Measurements from ENCODE around the gene PDK4. TPM values are rescaled to one million over a fixed set of nuclear protein-coding genes. Genes with fewer than 3 reads are reported as not detected.
"Not testable (repeated sequence)": the region's sequence is repeated elsewhere in the genome, so short reads cannot be mapped to it uniquely, and the experiment has no call there.

PDK4 gene
- total RNA-seq, 4 donors from 2014 or later: 84.2 to 975 (median 104) TPM

DNA sequence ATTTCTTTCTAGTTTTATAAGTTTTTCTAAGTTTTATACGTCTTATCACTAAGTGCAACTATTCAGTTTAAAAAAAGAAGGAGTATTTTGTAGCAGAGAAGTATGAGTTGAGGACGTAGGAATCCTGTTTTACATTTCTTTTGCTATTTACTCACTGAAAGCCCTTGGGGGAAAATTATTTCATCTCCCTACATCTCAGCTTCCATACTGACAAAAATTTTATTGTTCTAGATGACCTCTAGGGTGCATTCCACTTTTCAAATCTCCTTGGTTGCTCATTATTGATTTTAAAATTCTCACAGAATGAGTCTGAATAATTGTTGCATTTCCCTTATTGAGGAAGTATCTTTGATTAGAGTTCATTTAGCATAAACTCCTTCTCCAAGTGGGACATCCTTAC, 14.9 kb upstream of the PDK4 start:
- DNase-seq (ENCODE audit: low spot score in 2 of 2): no peak
- peaks cover 46% of the 10 kb centered on the region for H3K4me1 ChIP-seq

DNA sequence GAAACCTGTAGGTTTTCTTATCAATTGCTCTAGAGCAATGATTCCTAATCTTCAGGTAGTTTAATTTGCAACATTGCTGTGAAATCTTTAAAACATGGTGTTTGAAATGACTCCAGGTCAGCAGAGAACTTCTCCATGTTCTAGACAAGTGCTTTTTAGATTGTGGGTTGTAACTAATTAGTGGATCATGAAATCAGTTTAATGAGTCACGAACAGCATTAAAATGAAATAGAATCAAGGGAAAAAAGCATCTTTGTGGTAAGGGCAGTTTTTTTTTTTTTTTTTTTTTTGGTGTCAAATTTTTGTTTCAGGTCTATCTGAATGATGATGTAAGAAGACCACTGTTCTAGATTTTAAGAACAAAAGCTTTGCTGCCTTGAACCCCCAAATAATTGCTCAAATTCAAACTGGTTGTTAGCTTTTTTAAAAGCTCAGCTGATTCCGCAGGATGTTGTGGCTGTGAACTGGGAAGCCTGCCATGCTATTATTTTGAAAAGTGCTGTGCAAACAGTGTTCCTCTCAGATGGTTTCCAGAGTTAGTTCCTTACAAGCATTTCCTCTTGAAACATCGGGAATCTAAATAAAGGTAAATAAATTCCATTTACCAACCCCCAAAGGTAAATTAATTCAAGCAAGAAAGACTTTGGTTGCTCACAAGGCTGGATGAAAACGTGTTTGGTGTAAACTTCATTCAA, 13.1 kb upstream of the PDK4 start:
- no peak for DNase-seq (ENCODE audit: low spot score in 2 of 2)
- peaks cover 46% of the 10 kb centered on the region for H3K4me1 ChIP-seq
- TF ChIP-seq POLR2A (IDR thresholded peaks at IDR 0.05): peak in 1 of 2 donors; percentile 15
- TF ChIP-seq, protein P1, sequence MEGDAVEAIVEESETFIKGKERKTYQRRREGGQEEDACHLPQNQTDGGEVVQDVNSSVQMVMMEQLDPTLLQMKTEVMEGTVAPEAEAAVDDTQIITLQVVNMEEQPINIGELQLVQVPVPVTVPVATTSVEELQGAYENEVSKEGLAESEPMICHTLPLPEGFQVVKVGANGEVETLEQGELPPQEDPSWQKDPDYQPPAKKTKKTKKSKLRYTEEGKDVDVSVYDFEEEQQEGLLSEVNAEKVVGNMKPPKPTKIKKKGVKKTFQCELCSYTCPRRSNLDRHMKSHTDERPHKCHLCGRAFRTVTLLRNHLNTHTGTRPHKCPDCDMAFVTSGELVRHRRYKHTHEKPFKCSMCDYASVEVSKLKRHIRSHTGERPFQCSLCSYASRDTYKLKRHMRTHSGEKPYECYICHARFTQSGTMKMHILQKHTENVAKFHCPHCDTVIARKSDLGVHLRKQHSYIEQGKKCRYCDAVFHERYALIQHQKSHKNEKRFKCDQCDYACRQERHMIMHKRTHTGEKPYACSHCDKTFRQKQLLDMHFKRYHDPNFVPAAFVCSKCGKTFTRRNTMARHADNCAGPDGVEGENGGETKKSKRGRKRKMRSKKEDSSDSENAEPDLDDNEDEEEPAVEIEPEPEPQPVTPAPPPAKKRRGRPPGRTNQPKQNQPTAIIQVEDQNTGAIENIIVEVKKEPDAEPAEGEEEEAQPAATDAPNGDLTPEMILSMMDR (IDR thresholded peaks at IDR 0.05): no peak
- H3K27me3 ChIP-seq: no peaks in the 10 kb centered on the region
- H3K36me3 ChIP-seq: no peaks in the 10 kb centered on the region
- peak overlapping the region; percentile 20 for H3K4me3 ChIP-seq
- 14% methylated on average over 4 of the region's 4 CpGs for WGBS
- H3K9me3 ChIP-seq: no peaks in the 10 kb centered on the region
- peak overlapping the region; percentile 91 for H3K27ac ChIP-seq

More for the DNA sequence above, 14.9 kb upstream of the PDK4 start:
- 75% methylated on average over 2 of the region's 2 CpGs for WGBS
- Histone ChIP-seq H3K9me3 (no peaks in the 10 kb centered on the region), H3K36me3 (no peaks in the 10 kb centered on the region), H3K27ac (no peak overlapping the region), H3K4me3 (no peak overlapping the region), H3K27me3 (no peaks in the 10 kb centered on the region)
- no peak for TF ChIP-seq POLR2AphosphoS5 (IDR thresholded peaks at IDR 0.05)
- TF ChIP-seq POLR2A (IDR thresholded peaks at IDR 0.05): no peak

DNA sequence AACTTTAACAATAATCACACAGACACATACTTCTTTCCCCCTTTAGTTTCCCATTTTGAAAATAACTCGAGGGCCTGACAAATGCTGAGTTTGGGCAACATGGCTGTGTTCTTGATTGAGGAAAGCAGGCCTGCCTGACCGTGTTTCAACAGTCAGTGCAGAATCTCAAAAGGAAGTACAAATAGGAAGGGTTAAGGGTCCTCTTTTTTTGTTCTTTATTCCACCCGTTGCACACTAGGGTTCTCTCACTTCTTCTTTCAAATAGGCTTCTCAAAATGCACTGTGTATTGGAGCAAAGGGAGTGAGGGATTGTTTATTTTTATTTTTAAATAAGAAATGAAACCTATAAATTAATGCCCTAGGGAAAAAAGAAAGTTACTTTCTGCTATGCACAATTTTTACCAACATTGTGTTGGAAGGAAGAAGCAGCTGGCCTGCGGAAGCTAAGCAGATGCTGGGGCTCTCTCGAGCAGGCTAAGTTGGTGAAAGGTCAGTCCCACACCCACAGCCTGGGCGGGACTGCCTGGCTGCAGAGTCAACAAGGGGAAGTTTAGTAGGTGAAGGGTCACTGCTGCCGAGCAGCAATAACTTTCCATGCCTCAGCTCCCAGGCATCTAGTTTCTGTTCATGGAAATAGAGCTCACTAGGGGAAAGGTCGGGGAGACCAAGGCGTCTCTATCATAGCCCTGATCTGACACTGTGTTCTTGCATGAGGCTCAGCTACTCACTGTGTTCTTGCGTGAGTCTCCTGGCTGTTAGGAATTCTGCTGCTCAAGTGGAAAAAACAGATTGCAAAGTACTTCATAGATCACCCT, 12.2 kb upstream of the PDK4 start:
- 11% methylated on average over 10 of the region's 10 CpGs for WGBS
- TF ChIP-seq POLR2A (IDR thresholded peaks at IDR 0.05) (peak in 1 of 2 donors; percentile 50), POLR2AphosphoS5 (IDR thresholded peaks at IDR 0.05) (peak; percentile 73 to 93 (median 92)), EP300 (IDR thresholded peaks at IDR 0.05) (peak; percentile 82)
- TF ChIP-seq, protein P1 (IDR thresholded peaks at IDR 0.05): no peak
- Histone ChIP-seq H3K27ac (peak overlapping the region; percentile 91), H3K36me3 (no peaks in the 10 kb centered on the region), H3K27me3 (no peaks in the 10 kb centered on the region), H3K4me1 (peaks cover 51% of the 10 kb centered on the region), H3K4me3 (peak overlapping the region; percentile 20), H3K9me3 (no peaks in the 10 kb centered on the region)
- DNase-seq (ENCODE audit: low spot score in 2 of 2): peak; percentile 95 to 97

DNA sequence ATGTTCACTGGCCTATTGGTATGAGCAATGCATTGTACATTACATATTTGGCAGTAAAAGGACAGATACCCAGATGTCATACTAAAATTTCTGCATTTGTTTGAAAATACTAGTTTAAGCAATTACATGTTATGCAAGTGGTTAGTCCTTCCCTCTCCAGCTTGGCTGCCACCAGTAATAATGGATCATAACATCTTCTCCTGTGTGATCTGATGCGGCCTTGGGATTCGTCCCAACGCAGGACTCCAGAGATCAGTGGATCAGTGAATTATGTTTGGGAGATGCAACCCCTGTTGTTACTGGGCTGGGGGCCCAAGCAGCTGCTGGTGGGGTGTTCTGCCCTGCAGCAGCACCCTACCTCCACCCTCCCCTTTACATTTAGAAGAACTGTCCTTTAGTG, 11.2 kb upstream of the PDK4 start:
- H3K9me3 ChIP-seq: no peaks in the 10 kb centered on the region
- DNase-seq (ENCODE audit: low spot score in 2 of 2): peak in 1 of 2 donors; percentile 87
- peak overlapping the region; percentile 20 for H3K4me3 ChIP-seq
- no peaks in the 10 kb centered on the region for H3K27me3 ChIP-seq
- TF ChIP-seq, protein P1 (IDR thresholded peaks at IDR 0.05): no peak
- no peak for TF ChIP-seq EP300 (IDR thresholded peaks at IDR 0.05)
- no peak for TF ChIP-seq POLR2A (IDR thresholded peaks at IDR 0.05)
- no peak for TF ChIP-seq POLR2AphosphoS5 (IDR thresholded peaks at IDR 0.05)
- 88% methylated on average over 3 of the region's 3 CpGs for WGBS
- H3K27ac ChIP-seq: peak overlapping the region; percentile 91
- no peaks in the 10 kb centered on the region for H3K36me3 ChIP-seq
- peaks cover 56% of the 10 kb centered on the region for H3K4me1 ChIP-seq

DNA sequence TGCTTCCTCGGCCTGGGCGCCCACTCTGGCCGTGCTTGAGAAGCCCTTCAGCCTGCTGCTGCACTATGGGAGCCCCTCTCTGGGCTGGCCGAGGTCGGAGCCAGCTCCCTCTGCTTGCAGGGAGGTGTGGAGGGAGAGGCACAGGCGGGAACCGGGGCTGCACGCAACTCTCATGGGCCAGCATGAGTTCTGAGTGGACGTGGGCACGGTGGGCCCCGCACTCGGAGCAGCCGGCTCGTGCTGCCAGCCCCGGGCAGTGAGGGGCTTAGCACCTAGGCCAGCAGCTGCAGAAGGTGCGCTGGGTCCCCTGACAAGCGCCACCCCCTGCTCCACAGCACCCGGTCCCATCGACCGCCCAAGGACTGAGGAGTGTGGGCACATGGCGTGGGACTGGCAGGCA, 9.0 kb upstream of the PDK4 start:
- no peak for DNase-seq (ENCODE audit: low spot score in 2 of 2)
- Histone ChIP-seq H3K4me3 (no peak overlapping the region), H3K27ac (no peak overlapping the region), H3K4me1 (peaks cover 51% of the 10 kb centered on the region), H3K27me3 (no peaks in the 10 kb centered on the region), H3K9me3 (no peaks in the 10 kb centered on the region), H3K36me3 (no peaks in the 10 kb centered on the region)
- WGBS: 96% methylated on average over 3 of the region's 21 CpGs
- TF ChIP-seq, protein P1 (IDR thresholded peaks at IDR 0.05): no peak
- no peak for TF ChIP-seq POLR2AphosphoS5 (IDR thresholded peaks at IDR 0.05)
- TF ChIP-seq POLR2A (IDR thresholded peaks at IDR 0.05): no peak
- no peak for TF ChIP-seq EP300 (IDR thresholded peaks at IDR 0.05)

DNA sequence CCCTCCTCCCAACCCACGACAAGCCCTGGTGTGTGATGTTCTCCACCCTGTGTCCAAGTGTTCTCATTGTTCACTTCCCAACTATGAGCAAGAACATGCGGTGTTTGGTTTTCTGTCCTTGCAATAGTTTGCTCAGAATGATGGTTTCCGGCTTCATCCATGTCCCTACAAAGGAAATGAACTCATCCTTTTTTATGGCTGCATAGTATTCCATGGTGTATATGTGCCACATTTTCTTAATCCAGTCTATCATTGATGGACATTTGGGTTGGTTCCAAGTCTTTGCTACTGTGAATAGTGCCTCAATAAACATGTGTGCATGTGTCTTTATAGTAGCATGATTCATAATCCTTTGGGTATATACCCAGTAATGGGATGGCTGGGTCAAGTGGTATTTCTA, 8.5 kb upstream of the PDK4 start:
- H3K4me1 ChIP-seq: peaks cover 46% of the 10 kb centered on the region
- H3K9me3 ChIP-seq; H3K4me3 ChIP-seq; H3K27ac ChIP-seq; DNase-seq (ENCODE audit: low spot score in 2 of 2); H3K36me3 ChIP-seq; H3K27me3 ChIP-seq: not testable (repeated sequence)
- WGBS: 83% methylated on average over 3 of the region's 3 CpGs

DNA sequence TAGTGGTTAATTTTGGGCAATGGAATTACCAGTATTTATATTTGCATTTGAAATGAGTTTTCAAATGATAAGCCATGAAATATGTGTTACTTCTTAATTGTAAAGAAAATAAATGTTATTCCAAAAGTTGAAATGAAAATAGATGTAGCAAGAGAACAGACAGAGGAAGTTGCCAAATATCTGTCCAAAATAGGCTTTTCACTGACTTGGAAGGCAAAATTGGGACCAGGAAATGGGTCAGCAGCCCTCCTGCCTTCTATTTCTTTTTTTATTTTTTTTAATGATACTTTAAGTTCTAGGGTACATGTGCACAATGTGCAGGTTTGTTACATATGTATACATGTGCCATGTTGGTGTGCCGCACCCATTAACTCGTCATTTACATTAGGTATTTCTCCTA, 8.1 kb upstream of the PDK4 start:
- H3K4me3 ChIP-seq; H3K27me3 ChIP-seq; H3K9me3 ChIP-seq; H3K27ac ChIP-seq; H3K36me3 ChIP-seq; DNase-seq (ENCODE audit: low spot score in 2 of 2): not testable (repeated sequence)
- peaks cover 42% of the 10 kb centered on the region for H3K4me1 ChIP-seq
- 96% methylated on average over 2 of the region's 2 CpGs for WGBS
